NCI-H128 (cell line): ENCODE measurements around the gene ZFYVE9.

Experiments
- DNase-seq: peaks from one replicate; lab custom pipeline; 2025; ENCODE audit not compliant: unreplicated experiment; lab: John Stamatoyannopoulos, UW

Gene ZFYVE9

DNA sequence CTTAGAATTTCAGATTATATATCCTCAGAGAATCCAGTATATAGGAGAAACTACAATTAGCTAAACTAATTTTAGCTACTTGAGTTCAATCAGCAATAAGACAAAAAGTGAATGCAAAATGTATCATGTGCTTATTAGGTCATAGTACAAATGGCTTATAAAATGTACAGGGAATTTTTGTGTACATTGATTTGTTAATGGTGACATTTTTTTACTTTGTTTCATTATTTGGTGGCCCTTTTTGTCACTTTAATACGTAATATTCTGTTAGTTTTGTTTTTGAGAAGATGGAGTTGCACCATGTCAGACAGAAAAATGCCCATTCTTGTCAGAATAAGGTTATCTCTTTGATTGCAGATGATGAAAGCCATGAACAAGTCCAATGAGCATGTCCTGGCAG lies 190.5 kb downstream of the ZFYVE9 start:
- no peak for DNase-seq

DNA sequence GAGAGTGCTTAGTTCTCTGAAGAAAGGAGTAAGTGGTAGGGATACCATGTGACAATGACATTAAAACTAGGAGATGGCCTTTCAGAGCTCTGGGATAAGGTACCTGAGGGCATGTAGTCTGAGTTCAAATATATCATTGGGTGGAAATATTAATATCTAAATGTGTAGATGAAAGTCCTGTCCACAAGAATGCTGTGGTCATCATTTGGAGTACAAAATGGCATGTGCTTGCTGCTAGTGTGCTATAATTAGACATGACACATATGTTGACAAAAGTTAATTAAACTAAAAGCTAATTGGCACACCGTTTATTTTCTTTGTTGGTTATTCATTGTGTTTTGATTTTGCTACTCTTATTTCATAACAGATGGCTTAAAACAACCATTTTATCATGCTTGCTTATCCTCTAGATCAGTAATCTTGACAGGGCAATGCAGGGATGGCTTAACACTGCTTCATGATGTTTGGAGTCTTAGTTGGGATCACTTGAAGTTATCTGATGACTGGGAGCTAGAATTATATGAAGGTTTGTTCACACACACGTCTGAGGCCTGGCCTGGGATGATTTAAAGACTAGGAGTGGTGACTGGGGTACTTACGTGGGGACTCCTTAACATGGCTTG lies 193.1 kb downstream of the ZFYVE9 start:
- no peak for DNase-seq

DNA sequence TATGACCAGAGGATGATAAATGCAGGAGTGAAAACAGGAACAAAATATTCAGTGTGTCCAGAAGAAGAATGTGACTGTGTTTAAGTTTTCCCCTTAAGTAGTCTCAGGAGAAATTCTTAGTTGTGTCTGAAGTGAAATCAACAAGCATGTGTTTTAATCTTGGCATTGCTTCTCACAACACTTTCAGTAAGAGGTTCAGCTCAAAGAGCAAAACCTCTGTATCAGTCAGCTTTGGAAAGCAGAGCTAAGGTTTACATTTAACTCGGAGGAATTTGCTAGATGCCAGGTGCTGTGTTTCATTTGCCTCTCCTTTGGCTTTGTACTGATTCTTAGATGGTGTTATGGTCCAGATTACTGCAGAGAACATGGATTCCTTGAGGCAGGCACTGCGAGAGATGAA lies 195.6 kb downstream of the ZFYVE9 start:
- no peak for DNase-seq

DNA sequence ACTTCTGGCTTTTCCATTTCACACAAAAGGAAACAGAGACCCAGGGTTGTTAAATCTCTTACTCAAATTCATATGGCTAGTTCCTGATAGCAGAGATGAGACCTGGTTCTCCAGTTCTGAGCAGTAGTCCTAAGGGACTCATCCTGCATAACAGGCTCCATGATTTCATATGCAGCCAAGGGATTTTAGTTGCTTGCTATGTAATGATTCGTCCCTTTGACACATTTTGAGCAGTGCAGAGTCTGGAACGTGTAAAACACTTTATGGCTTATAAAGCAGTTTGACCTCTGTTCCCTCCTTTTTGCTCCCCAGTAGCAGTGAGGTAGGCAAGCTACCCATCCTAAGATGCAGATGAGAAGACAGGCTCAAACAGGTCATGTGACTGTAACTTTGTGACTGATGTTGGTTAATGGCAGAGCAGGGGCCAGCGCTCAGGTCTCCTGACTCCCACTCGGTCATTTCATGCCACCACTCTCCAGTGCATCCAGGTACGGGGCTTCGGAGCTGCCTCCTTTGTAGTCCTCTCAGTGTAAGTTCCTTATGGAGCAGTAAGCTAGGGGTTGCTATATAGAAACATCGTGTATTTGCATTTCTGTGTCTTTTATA lies 199.9 kb downstream of the ZFYVE9 start:
- no peak for DNase-seq

DNA sequence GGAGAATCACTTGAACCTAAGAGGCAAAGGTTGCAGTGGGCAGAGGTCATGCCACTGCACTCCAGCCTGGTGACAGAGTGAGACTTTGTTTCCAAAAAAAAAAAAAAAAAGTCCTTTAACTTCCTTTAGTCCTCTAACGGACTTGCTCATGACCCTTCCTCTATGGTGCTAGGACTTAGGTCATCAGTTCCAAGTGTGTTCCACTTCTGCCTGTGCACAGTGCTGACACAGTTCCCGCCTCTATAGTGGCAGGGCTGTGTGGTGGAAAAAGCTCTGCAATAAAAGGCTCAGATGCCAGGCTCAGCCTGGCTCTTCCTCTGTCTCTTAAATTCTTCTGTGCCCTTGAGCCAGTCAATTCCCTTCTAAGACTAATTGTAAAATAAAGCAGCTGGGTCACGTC lies 202.1 kb downstream of the ZFYVE9 start:
- DNase-seq, result no peak

DNA sequence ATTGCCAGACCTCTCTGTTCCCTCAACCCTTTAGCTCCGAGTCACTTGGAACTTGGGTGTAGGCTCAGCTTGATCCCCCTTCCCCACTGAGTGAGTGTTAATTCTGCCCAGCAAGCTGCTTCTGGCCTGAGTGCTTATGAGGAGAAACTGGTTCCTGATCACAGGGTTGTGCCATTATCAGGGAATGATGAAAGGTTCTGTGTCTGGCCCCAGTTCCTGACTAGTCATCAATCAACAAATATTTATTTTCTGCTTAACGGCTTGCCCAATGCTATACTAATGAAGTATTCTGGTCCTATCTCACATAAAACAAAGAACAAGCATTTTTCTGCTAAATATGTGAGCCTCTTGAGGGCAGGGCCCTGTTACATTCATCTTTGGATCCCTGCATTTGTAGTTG lies 203.4 kb downstream of the ZFYVE9 start:
- DNase-seq, result no peak

DNA sequence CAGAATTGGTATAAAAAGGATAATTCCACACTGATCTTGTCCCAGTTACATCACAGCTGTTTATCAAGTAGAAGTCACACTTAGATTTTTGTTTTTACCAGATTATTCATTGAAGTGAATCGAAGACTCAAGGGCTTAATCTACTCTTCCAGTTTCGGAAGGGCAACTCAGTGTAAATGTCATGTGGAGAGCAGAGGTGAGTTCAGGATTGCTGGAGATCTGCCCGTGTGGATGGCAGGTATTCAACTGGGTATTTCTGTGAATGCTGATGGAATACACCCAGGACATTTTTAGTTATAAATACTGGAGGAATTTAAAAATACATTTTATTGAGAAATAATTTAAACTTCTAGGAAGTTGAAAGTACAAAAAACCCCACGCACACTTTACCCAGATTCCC lies 204.8 kb downstream of the ZFYVE9 start:
- DNase-seq, result no peak

DNA sequence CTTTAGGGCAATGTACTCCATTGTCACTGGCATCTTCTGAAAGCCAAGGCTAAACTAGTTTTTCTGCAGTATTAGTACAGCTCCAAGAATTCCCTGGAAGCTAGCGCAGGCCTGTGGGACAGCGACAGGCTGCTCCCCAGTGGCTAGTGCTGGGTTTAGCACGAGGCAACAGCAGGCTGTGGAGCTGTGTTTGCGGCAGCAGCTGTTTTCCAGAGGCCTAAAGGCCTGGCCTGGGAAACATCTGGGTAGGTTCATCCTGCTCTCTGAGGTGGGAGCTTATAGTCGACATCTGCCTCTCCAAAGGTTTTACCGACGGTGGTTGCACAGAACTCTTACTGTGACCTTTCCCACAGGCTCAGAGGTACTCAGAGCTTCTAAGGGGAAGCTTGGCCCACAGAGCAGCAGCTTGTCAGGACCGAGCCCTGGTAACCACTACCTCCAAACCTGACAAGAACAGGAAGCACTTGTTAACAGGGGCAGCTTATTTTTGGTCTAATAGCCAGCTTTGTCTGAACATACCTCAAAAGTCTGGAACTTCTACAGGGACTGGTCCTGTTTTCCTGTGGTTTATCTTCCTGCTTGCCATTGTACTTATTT lies 206.9 kb downstream of the ZFYVE9 start:
- no peak for DNase-seq

DNA sequence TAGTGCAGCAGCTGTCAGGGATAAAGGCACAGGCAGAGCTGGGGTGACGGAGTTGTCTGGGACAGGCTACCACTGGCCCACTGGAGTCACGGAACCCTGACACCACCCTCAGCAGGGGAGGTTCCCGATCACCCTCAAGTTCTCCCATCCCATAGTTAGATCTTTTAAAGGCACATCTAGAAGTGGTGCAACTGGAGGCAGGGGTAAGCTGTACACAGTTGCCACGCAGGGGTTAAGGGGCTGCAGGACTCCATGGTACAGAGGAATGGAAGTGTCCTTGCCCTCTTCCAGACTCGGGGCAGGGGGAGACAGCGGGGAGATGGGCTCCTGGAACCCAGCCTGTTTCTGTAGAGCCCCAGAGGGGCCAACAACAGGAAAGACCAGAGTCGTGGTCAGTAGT lies 210.8 kb downstream of the ZFYVE9 start:
- DNase-seq, result no peak

DNA sequence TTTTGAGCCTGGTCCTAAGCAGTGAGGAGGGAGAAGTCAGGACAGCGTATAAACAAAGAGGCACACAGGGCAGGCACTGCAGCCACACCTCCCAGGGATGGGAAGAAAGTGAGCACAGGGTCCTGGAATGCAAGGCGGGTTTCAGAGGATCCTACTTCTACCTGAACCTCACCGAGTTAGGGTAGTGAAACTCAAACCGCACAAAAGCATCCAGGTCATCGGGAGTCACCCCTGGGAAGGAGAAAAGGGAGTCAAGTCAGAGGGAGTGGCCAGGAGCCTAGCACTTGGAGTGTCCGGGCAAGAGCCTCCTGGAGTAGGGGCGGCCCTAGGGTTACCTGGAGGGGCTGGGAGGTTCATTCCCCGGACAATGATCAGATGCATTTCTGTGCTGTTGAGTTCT lies 213.5 kb downstream of the ZFYVE9 start:
- no peak for DNase-seq

DNA sequence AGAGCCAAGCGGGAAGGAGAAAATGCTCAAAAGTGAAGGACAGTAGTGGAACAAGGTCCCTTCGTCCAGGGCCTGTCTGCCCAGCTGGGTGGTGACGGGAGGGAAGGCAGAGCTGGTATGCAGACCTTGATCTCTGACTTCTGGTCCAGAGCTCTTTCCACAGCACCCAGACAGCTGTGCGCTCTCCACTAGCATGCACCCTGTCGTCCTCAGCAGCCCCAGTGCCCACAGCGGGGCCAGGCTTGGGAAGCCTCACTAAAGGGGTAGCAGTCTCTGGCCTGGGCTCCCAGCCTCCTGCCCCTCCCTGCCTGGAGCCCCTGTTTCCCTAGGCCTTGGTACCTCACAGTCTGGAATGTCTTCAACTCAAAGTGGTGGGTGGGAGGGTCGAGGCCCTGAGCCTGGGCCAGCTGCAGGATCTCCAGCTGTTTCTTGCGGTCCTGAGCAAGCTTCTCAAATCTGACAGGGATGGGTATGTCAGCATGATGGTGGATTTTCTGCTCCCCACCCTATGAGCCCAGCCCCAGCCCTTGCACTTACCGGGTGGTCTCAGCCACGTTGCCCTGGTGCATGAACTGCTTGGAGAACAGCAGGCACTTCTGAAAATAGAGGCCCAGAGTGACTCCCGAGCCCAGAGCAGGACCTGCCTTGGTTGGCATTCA lies 214.1 kb downstream of the ZFYVE9 start:
- no peak for DNase-seq

DNA sequence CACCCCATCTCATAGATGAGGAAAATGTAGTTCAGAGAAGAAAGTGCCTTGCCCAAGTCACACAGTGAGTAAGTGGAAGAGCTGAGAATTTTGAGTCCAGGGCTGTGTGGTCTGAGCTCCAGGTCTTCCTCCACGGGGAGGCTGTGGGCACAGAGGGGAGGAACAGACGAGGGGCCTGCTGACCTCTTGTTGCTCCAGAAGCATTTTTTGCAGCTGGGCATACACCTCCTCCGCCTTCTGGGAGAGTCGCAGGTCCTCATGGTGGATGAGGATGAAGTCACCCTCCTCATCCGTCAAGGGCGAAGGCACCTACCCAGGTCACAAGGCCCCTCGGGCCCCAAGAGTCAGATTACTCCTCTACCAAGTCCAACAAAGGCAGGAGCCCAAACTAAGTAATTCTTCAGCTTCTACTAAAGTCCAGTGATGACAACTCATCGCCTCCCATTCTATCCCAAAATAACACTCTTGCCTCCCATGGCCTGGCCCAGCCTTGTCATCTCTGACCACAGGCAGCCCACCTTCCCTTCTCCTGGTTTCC lies 215.0 kb downstream of the ZFYVE9 start:
- no peak for DNase-seq

DNA sequence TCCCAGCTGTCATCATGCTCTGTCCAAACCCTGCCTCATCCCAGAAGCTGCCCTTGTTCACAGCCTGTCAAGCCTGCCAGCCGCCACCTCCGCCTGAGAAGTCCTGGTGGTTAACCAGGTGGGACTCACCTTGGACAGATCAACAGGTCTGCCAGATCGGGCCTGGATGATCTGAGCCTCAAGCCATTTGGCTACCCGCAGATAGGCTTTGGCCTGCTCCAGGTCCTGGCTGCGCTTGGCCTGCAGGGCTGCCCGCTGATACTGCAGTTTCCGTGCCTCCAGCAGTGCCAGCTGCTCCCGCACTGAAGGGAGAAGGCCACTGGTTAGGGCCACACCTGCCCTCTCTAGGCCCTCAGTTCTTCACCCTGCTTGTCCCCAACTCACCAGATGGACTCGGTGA lies 215.5 kb downstream of the ZFYVE9 start:
- DNase-seq, result no peak

DNA sequence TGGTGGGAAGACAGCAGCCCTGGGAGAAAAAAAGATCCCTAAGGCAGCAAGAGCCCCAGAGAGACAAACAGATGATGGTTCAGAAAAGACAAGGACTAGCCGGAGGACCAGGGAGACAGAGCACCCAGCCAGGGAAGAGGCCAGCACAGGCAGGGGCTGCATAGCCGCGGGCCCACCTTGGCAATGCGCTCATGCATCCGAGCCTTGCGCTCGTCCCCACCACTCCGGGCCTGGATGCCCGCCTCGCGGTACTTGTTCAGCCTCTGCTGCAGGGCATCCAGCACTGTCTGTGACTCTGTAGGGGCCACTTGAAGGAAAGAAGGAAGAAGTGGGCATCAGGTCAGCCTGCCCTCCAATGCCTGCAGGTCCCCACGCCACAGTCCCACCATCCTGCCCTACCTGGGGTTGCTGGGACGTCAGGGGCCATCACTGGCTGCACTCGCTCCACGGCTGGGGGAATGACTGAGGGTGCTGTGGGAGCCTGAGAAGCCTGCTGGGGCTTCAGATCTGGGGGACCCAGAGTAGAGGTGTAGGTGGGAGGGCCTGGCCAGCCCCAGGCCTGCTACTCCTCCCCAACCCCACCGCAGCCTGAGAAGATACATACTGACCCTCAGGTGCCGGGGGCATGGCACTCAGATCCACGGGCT lies 217.1 kb downstream of the ZFYVE9 start:
- no peak for DNase-seq

DNA sequence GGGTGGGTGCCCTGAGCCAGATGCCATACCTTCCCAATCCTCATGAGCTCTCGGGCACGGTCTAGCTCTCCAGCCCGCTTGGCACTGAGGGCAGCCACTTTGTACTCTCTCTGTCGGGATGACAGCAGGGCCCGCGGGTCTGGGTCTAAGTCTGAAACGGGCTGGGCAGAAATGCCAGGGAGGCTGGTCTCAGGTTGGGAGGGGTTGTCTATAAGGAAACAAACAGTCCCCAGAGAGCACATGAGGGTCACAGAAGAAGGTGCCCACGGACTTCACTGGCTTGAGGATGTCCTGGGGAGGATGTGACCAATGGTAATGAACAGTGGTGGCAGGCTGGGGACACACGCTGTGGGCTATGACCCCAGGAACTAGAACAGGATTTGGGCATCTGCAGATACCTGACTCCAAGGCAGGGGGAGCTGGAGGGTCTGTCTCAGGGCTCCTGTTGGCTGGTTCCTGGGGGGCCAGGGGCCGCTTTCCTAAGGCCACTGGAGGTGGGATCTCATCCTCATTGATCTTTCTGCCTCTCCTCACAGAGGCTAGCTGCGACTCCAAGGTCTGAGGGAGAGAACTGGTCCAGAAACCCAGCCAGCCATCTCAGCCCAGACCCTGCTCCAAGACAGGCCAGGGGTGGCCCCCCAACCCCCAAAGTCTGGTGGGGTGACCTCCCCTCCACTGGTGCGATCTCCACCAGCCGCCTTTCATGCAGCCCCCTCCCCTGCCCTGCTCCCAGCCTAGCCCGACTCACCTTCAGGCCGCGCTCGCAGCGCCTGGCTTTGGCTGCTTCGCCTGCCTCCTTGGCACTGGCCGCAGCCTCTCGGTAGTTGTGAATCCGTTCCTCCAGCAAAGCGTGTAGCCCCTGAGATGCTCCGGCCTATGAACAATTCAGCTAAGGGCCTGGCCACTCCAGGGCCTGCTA lies 218.0 kb downstream of the ZFYVE9 start:
- no peak for DNase-seq

DNA sequence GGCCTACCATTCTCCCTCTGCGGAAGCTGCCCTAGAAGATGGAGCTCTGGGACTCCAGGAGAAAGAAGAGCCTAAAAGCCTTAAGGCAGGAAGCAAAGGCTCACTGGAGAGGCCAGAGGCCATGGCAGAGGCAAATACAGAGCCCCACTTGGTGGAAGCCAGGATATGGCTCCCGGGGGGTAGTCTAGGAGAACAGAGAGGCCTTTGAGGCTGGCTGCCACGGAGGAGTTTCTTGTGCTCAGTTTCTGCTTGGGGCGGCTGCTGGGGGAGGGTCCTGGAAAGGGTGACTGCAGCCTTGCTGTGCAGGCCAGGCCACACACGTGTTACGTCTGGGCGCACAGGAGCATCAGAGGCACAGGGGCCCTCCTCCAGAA lies 218.7 kb downstream of the ZFYVE9 start:
- DNase-seq, result no peak

DNA sequence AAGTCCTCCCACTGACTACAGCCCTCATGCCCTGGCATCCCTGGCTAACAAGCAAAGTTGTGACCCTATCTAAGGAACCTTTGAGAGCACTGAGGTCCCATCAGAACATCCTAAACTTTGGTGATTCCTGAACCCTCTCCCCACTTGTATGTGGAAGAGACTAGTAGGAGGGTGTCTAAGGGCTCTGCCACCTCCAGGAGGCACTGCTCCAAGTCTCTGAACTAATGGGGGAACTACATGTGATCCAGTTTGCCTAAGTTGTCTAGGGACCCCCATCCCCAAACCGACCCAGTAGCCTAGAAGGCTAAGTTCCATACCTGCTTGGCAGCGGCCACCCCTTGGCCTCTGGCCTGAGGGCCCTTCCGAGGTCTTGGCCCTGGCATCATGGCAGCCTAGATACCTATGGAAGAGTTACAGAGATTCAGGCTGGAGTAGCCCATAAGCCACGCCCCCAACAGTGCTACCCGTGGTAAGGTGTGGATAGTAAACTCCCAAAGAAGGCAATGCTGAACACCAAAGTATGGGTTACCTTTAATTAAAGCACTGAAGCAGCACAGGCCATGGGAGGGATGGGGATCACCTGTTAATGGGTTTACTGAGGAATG lies 222.4 kb downstream of the ZFYVE9 start:
- no peak for DNase-seq

DNA sequence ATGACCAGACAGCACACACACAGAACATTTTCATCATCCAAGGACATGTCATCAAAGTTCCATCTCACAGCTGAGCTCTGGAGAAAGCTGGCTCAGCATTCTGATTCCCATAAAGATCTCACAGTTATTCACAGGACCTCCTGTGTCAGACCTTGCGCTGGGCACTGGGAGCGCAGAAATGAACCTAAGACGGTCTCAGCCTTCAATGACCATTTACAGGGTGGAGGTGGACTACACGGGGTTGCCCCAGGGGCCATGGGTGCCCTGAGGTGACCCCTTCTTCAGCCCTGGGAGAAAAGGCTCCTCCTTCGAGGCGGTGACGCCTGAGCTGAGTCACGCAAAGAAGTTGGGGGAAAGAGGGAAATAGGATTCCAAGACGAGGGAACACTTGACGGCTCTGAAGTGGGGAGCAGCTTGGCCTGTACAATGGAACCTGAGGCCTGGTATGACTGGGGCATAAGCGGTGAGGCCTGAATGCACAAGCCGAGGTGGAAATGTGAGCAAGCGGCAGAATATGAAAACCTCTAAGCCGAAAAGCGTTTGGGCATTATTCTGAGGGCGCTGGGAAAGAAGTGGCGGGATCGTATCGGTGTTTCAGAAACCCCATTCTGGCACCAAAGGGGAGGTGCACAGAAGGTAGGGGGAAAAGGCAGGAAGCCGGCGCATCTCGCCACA lies 223.3 kb downstream of the ZFYVE9 start:
- no peak for DNase-seq

DNA sequence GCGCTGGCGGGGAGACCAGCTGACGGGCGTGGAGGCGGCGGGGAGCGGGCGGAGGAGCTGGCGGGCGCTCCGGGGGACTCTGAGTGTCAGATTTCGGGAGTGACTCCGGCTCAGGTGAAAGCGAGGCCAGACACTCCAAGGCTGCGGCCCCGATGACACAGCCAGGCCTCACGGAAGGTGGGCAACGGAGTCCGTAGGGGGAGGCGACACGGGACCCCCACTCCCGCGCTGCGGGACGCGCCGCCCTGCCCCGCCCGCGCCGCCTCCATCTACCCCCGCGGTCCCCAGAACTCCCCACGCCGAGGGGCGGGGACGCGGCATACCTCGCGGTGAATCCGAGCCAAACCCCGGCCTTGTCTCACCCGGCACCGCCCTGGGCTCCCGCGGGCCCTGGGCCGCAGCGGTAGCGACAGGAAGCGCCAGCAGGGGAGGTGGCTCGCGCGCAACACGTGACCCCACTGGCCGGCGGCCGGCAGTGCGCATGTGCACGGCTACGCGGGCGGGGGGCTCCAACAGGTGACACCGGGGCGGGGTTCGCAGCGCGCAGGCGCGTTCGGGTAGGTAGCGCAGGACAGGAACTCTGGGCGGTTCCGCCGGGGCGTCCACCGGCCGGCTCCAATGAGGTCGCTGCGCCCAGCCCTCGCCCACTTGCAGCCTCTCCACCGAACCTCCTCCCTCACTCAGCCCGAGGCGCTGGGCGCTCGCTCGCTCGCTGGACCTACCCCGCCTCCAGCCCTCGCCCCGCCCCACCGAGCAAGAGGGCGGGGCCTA lies 224.0 kb downstream of the ZFYVE9 start, which contains the start of gene CC2D1B:
Gene CC2D1B, minus strand, starts transcription at position 460 of the 771 bp plus-strand sequence. CDS start 1,585 bp downstream, outside the sequence.
- peak; percentile 98 for DNase-seq
